Measurements from ENCODE around the gene USP17L11. TPM values are rescaled to one million over a fixed set of nuclear protein-coding genes. Genes with fewer than 3 reads are reported as not detected.
"Not testable (repeated sequence)": the region's sequence is repeated elsewhere in the genome, so short reads cannot be mapped to it uniquely, and the experiment has no call there.

Gene USP17L11
- total RNA-seq = not detected
- not detected for polyA plus RNA-seq (2013, experiment 1 of 2)
- polyA plus RNA-seq (2013, experiment 2 of 2) = not detected
- 0 reads per million in 172 experiments for total RNA-seq

- ATAC-seq (ENCODE audit: poor library complexity); H3K27me3 ChIP-seq (ENCODE audit: control insufficient read depth in 1 of 2, insufficient read depth in 2 of 2, low read length in 2 of 2); H3K36me3 ChIP-seq (ENCODE audit: insufficient read depth, low read length); H3K4me1 ChIP-seq (ENCODE audit: insufficient read depth, low read length); H3K36me3 Mint-ChIP-seq (ENCODE audit: low read depth); H3K27ac Mint-ChIP-seq; H3K27me3 Mint-ChIP-seq; POLR2A ChIA-PET; H3K4me1 Mint-ChIP-seq (ENCODE audit: low read depth); H3K9me3 Mint-ChIP-seq; DNase-seq; H3K9me3 ChIP-seq (ENCODE audit: control insufficient read depth in 1 of 2, insufficient read depth in 1 of 2, low read length in 2 of 2); H3K4me3 Mint-ChIP-seq; H3K4me3 ChIP-seq (ENCODE audit: low read length); CTCF ChIA-PET; H3K27ac ChIP-seq (ENCODE audit: low read depth in 1 of 2, low read length in 2 of 2); intact Hi-C loops (cut with DNase I, micrococcal nuclease): not testable (repeated sequence)
These were observed at the start of gene USP17L11 for GRCh38 chr4:9215105-9215504. Gene USP17L11, plus strand, starts transcription at chr4:9215405. Its CDS starts 0 bp downstream, at chr4:9215405.

- H3K27me3 ChIP-seq (ENCODE audit: control insufficient read depth in 1 of 2, insufficient read depth in 2 of 2, low read length in 2 of 2); H3K9me3 Mint-ChIP-seq: not testable (repeated sequence)
These were observed 49.2 kb upstream of the USP17L11 start for GRCh38 chr4:9165990-9166389.

GRCh38 chr4:9169791-9170459, 45.3 kb upstream of the USP17L11 start, which contains the start of gene FAM90A26:
Gene FAM90A26, plus strand, starts transcription at chr4:9170409. Its CDS starts 2,764 bp downstream, at chr4:9173173.
- DNase-seq; ATAC-seq (ENCODE audit: poor library complexity); H3K4me1 Mint-ChIP-seq (ENCODE audit: low read depth); intact Hi-C loops (cut with DNase I, micrococcal nuclease); H3K4me3 Mint-ChIP-seq; H3K4me3 ChIP-seq (ENCODE audit: low read length); H3K9me3 Mint-ChIP-seq; H3K9me3 ChIP-seq (ENCODE audit: control insufficient read depth in 1 of 2, insufficient read depth in 1 of 2, low read length in 2 of 2); POLR2A ChIA-PET; CTCF ChIA-PET; H3K27ac ChIP-seq (ENCODE audit: low read depth in 1 of 2, low read length in 2 of 2); H3K4me1 ChIP-seq (ENCODE audit: insufficient read depth, low read length); H3K36me3 ChIP-seq (ENCODE audit: insufficient read depth, low read length); H3K27me3 ChIP-seq (ENCODE audit: control insufficient read depth in 1 of 2, insufficient read depth in 2 of 2, low read length in 2 of 2); H3K27ac Mint-ChIP-seq; H3K36me3 Mint-ChIP-seq (ENCODE audit: low read depth); H3K27me3 Mint-ChIP-seq: not testable (repeated sequence)

More at GRCh38 chr4:9165990-9166389, 49.2 kb upstream of the USP17L11 start:
- H3K27ac Mint-ChIP-seq; H3K4me1 ChIP-seq (ENCODE audit: insufficient read depth, low read length); H3K27me3 Mint-ChIP-seq; H3K9me3 ChIP-seq (ENCODE audit: control insufficient read depth in 1 of 2, insufficient read depth in 1 of 2, low read length in 2 of 2); intact Hi-C loops (cut with DNase I, micrococcal nuclease); H3K36me3 Mint-ChIP-seq (ENCODE audit: low read depth); POLR2A ChIA-PET; H3K36me3 ChIP-seq (ENCODE audit: insufficient read depth, low read length); H3K4me3 ChIP-seq (ENCODE audit: low read length); H3K4me1 Mint-ChIP-seq (ENCODE audit: low read depth); ATAC-seq (ENCODE audit: poor library complexity); H3K4me3 Mint-ChIP-seq; CTCF ChIA-PET; H3K27ac ChIP-seq (ENCODE audit: low read depth in 1 of 2, low read length in 2 of 2): not testable (repeated sequence)
- peak in 2 of 14 experiments; percentile 65 to 67 for DNase-seq

GRCh38 chr4:9210357-9210756, 4.8 kb upstream of the USP17L11 start, which contains the start of gene USP17L10:
Gene USP17L10, plus strand, starts transcription at chr4:9210657. Its CDS starts 0 bp downstream, at chr4:9210657.
- H3K9me3 ChIP-seq (ENCODE audit: control insufficient read depth in 1 of 2, insufficient read depth in 1 of 2, low read length in 2 of 2); POLR2A ChIA-PET; intact Hi-C loops (cut with DNase I, micrococcal nuclease); DNase-seq; H3K4me3 Mint-ChIP-seq; H3K4me1 ChIP-seq (ENCODE audit: insufficient read depth, low read length); CTCF ChIA-PET; H3K27me3 Mint-ChIP-seq; H3K27me3 ChIP-seq (ENCODE audit: control insufficient read depth in 1 of 2, insufficient read depth in 2 of 2, low read length in 2 of 2); H3K27ac ChIP-seq (ENCODE audit: low read depth in 1 of 2, low read length in 2 of 2); H3K36me3 Mint-ChIP-seq (ENCODE audit: low read depth); H3K27ac Mint-ChIP-seq; ATAC-seq (ENCODE audit: poor library complexity); H3K36me3 ChIP-seq (ENCODE audit: insufficient read depth, low read length); H3K4me3 ChIP-seq (ENCODE audit: low read length); H3K4me1 Mint-ChIP-seq (ENCODE audit: low read depth); H3K9me3 Mint-ChIP-seq: not testable (repeated sequence)

GRCh38 chr4:9214701-9215100, 504 bp upstream of the USP17L11 start:
- H3K27me3 ChIP-seq (ENCODE audit: control insufficient read depth in 1 of 2, insufficient read depth in 2 of 2, low read length in 2 of 2); H3K9me3 Mint-ChIP-seq; POLR2A ChIA-PET; H3K4me3 ChIP-seq (ENCODE audit: low read length); intact Hi-C loops (cut with DNase I, micrococcal nuclease); H3K27me3 Mint-ChIP-seq; H3K36me3 Mint-ChIP-seq (ENCODE audit: low read depth); H3K27ac Mint-ChIP-seq; H3K27ac ChIP-seq (ENCODE audit: low read depth in 1 of 2, low read length in 2 of 2); H3K4me1 ChIP-seq (ENCODE audit: insufficient read depth, low read length); H3K4me3 Mint-ChIP-seq; H3K36me3 ChIP-seq (ENCODE audit: insufficient read depth, low read length); CTCF ChIA-PET; ATAC-seq (ENCODE audit: poor library complexity); H3K9me3 ChIP-seq (ENCODE audit: control insufficient read depth in 1 of 2, insufficient read depth in 1 of 2, low read length in 2 of 2); H3K4me1 Mint-ChIP-seq (ENCODE audit: low read depth): not testable (repeated sequence)
- peak in 1 of 14 experiments; percentile 3 for DNase-seq

- H3K27me3 ChIP-seq (ENCODE audit: control insufficient read depth in 1 of 2, insufficient read depth in 2 of 2, low read length in 2 of 2); CTCF ChIA-PET; DNase-seq; H3K4me1 Mint-ChIP-seq (ENCODE audit: low read depth); H3K4me3 Mint-ChIP-seq; H3K9me3 Mint-ChIP-seq; H3K27me3 Mint-ChIP-seq; H3K36me3 ChIP-seq (ENCODE audit: insufficient read depth, low read length); ATAC-seq (ENCODE audit: poor library complexity); H3K4me1 ChIP-seq (ENCODE audit: insufficient read depth, low read length); H3K27ac ChIP-seq (ENCODE audit: low read depth in 1 of 2, low read length in 2 of 2); H3K4me3 ChIP-seq (ENCODE audit: low read length); H3K9me3 ChIP-seq (ENCODE audit: control insufficient read depth in 1 of 2, insufficient read depth in 1 of 2, low read length in 2 of 2); H3K27ac Mint-ChIP-seq; POLR2A ChIA-PET; H3K36me3 Mint-ChIP-seq (ENCODE audit: low read depth); intact Hi-C loops (cut with DNase I, micrococcal nuclease): not testable (repeated sequence)
These were observed 4.6 kb downstream of the USP17L11 start, which contains the start of gene USP17L12 for GRCh38 chr4:9219852-9220251. Gene USP17L12, plus strand, starts transcription at chr4:9220152. Its CDS starts 0 bp downstream, at chr4:9220152.

- H3K4me1 ChIP-seq (ENCODE audit: insufficient read depth, low read length); H3K27ac Mint-ChIP-seq; H3K9me3 ChIP-seq (ENCODE audit: control insufficient read depth in 1 of 2, insufficient read depth in 1 of 2, low read length in 2 of 2); H3K4me1 Mint-ChIP-seq (ENCODE audit: low read depth); H3K4me3 ChIP-seq (ENCODE audit: low read length); DNase-seq; intact Hi-C loops (cut with DNase I, micrococcal nuclease); H3K9me3 Mint-ChIP-seq; ATAC-seq (ENCODE audit: poor library complexity); POLR2A ChIA-PET; H3K36me3 Mint-ChIP-seq (ENCODE audit: low read depth); H3K36me3 ChIP-seq (ENCODE audit: insufficient read depth, low read length); CTCF ChIA-PET; H3K27me3 Mint-ChIP-seq; H3K27ac ChIP-seq (ENCODE audit: low read depth in 1 of 2, low read length in 2 of 2); H3K27me3 ChIP-seq (ENCODE audit: control insufficient read depth in 1 of 2, insufficient read depth in 2 of 2, low read length in 2 of 2); H3K4me3 Mint-ChIP-seq: not testable (repeated sequence)
These were observed 9.4 kb downstream of the USP17L11 start, which contains the start of gene USP17L13 for GRCh38 chr4:9224596-9224995. Gene USP17L13, plus strand, starts transcription at chr4:9224896. Its CDS starts 0 bp downstream, at chr4:9224896.

Measured in CD4-positive, alpha-beta T cell (primary cell).